Measurements from ENCODE around the gene KIAA1958. TPM values are rescaled to one million over a fixed set of nuclear protein-coding genes. Genes with fewer than 3 reads are reported as not detected.

Gene KIAA1958
- total RNA-seq, 4 donors from 2014 or later, result 2.7 to 5.7 (median 5.2) TPM

- no peaks in the 10 kb centered on the region for H3K9me3 ChIP-seq
- intact Hi-C loops (cut with DNase I), result no loop called here
- TF ChIP-seq CTCF (IDR thresholded peaks at IDR 0.05) (no peak), POLR2A (IDR thresholded peaks at IDR 0.05) (no peak)
- H3K27ac ChIP-seq, result no peak overlapping the region
- no peaks in the 10 kb centered on the region for H3K4me1 ChIP-seq
- no peak overlapping the region for H3K4me3 ChIP-seq
- peaks cover 0 to 6% (median 0%) of the 10 kb centered on the region in 3 donors for H3K36me3 ChIP-seq
- no peaks in the 10 kb centered on the region for H3K27me3 ChIP-seq
- WGBS, 2 donors, result 92 to 94% methylated on average over 2 to 9 of the region's 12 CpGs
- no peak for DNase-seq
Measured at GRCh38 chr9:112659906-112660305, 173.3 kb downstream of the KIAA1958 start.

- 90% methylated on average over 5 of the region's 5 CpGs for WGBS, 2 donors
Measured at GRCh38 chr9:112663681-112664080, 177.1 kb downstream of the KIAA1958 start.

DNA sequence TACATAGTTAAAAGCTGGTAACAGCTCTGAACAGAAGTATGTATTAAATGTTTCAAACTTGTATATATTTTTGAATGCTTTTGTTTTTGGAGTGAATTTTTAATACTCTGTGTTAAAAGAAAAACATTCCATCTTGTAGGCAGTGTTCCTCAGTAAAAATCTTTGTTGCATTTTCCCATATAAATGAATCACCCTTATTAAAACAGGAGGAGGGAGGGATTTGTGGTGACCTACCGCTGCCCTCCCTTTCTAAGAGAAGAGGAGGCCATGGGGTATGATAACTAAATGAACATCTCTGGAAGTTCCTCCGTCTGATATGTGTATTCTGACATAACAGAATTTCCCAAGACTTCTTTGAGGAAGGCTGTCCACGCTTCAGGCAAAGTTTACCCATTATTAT lies 177.9 kb downstream of the KIAA1958 start:
- no peak for TF ChIP-seq CTCF (IDR thresholded peaks at IDR 0.05)
- no peak for TF ChIP-seq POLR2A (IDR thresholded peaks at IDR 0.05)
- Histone ChIP-seq H3K9me3 (no peaks in the 10 kb centered on the region), H3K4me3 (no peak overlapping the region), H3K27ac (no peak overlapping the region), H3K36me3 (peaks cover 0 to 2% (median 0%) of the 10 kb centered on the region in 3 donors), H3K27me3 (no peaks in the 10 kb centered on the region), H3K4me1 (no peaks in the 10 kb centered on the region)
- intact Hi-C loops (cut with DNase I), result no loop called here
- 80 to 91% methylated on average over 3 of the region's 3 CpGs for WGBS, 2 donors
- DNase-seq, result no peak

More at GRCh38 chr9:112663681-112664080, 177.1 kb downstream of the KIAA1958 start:
- Histone ChIP-seq H3K9me3 (no peaks in the 10 kb centered on the region), H3K27me3 (no peaks in the 10 kb centered on the region), H3K36me3 (peaks cover 0 to 6% (median 0%) of the 10 kb centered on the region in 3 donors), H3K27ac (no peak overlapping the region), H3K4me1 (no peaks in the 10 kb centered on the region), H3K4me3 (no peak overlapping the region)
- intact Hi-C loops (cut with DNase I), result no loop called here
- DNase-seq, result no peak
- TF ChIP-seq POLR2A (IDR thresholded peaks at IDR 0.05), result no peak
- no peak for TF ChIP-seq CTCF (IDR thresholded peaks at IDR 0.05)

DNA sequence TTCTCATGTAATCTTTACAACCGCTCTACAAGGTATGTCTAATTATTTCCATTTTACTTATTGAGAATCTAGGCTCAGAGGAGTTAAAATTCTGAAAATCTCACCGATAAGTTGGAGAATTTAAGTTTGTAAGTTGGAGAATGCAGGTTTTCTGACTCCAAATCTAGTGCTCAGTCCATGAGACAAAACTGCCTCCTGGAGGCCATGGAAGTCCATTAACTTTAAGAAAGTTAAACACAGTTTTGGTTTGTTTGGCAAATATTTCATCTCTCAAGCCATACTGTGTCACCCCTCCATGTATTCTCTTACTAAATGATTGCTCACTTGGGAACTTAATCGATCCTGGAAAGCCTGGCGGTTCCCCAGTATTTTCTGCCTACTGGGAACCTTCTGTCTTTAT lies 178.7 kb downstream of the KIAA1958 start:
- Histone ChIP-seq H3K27ac (no peak overlapping the region), H3K9me3 (no peaks in the 10 kb centered on the region), H3K27me3 (no peaks in the 10 kb centered on the region), H3K4me3 (no peak overlapping the region), H3K36me3 (no peaks in the 10 kb centered on the region), H3K4me1 (no peaks in the 10 kb centered on the region)
- intact Hi-C loops (cut with DNase I), result no loop called here
- TF ChIP-seq POLR2A (IDR thresholded peaks at IDR 0.05), result no peak
- peak in 1 of 6 experiments; percentile 25 for TF ChIP-seq CTCF (IDR thresholded peaks at IDR 0.05)
- DNase-seq, result no peak
- WGBS, 2 donors, result 62 to 73% methylated on average over 4 of the region's 4 CpGs

DNA sequence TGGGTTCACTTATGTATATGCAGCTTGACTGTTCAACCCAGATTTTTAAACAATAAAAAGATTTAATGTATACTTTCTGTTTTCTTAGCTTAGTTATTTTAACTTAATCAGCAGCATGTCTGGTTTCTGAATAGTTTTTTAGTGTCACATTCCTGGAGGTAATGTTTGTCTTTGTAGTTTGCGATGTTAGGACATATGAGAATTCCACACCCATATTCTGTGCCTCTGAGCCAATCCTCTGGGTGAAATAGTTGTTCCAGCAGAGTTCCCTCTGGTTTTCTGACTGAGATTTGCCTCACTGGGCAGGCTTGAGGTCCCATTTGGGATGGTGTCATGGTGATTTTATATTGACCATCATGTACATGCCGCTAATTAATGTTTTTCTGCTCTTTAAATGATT lies 182.7 kb downstream of the KIAA1958 start:
- H3K27ac ChIP-seq, result no peak overlapping the region
- whole genome bisulfite sequencing, 2 donors, result 81 to 94% methylated on average over 2 of the region's 2 CpGs
- TF ChIP-seq CTCF (IDR thresholded peaks at IDR 0.05) (no peak), POLR2A (IDR thresholded peaks at IDR 0.05) (no peak)
- intact Hi-C loops (cut with DNase I), result no loop called here
- no peaks in the 10 kb centered on the region for H3K9me3 ChIP-seq
- H3K27me3 ChIP-seq, result no peaks in the 10 kb centered on the region
- H3K36me3 ChIP-seq, result no peaks in the 10 kb centered on the region
- DNase-seq, result no peak
- no peak overlapping the region for H3K4me3 ChIP-seq
- no peaks in the 10 kb centered on the region for H3K4me1 ChIP-seq

All from esophagus squamous epithelium (tissue), 5 donors.